GM12878 (cell line): ENCODE data around the gene DLG2. TPM values are rescaled to one million over a fixed set of nuclear protein-coding genes. Genes with fewer than 3 reads are reported as not detected.
A peak's percentile ranks its signal among the peaks of the same experiment; 100 is the strongest.

Experiments
- ATF3 ChIP-seq: IDR thresholded peaks from 2 replicates; pipeline ENCODE4 v1.6.1; 2011; ENCODE audit warnings: low read depth, mild to moderate bottlenecking, low read length, moderate library complexity, borderline replicate concordance; ENCODE audit errors: extremely low read depth
- ATF7 ChIP-seq: fragments of 450-650 bp; IDR thresholded peaks from 2 replicates; pipeline ENCODE4 v1.6.1; 2016; ENCODE audit warnings: low read depth, mild to moderate bottlenecking
- BHLHE40 ChIP-seq, 2 experiments: fragments of 450-650 bp in 1 of 2; IDR thresholded peaks; 2 replicates each; pipeline ENCODE4 v1.6.1; 2011 to 2017; ENCODE audit warnings: low read depth in 2 of 2, borderline replicate concordance in 1 of 2, improper control_type of control experiment in 1 of 2, low read length in 1 of 2, mild to moderate bottlenecking in 1 of 2
- BMI1 ChIP-seq: fragments of 450-650 bp; IDR thresholded peaks from 2 replicates; pipeline ENCODE4 v1.6.1; 2016; ENCODE audit warnings: mild to moderate bottlenecking, moderate library complexity, borderline replicate concordance
- CBX5 ChIP-seq: sonication (generic); IDR thresholded peaks from 2 replicates; pipeline ENCODE4 v1.6.1; 2016; ENCODE audit warnings: low read depth, moderate library complexity, mild to moderate bottlenecking, inconsistent platforms
- CEBPB ChIP-seq, 2 experiments: fragments of 150-350 bp in 1 of 2; IDR thresholded peaks; 2 replicates each; pipeline ENCODE4 v1.6.1; 2012 to 2014; ENCODE audit warnings: low read depth in 2 of 2, low read length in 2 of 2, borderline replicate concordance in 1 of 2, inconsistent platforms in 1 of 2
- CREM ChIP-seq: IDR thresholded peaks from 2 replicates; pipeline ENCODE4 v1.6.1; 2014; ENCODE audit warnings: antibody characterized with exemption, low read depth
- GATAD2B ChIP-seq: fragments of 450-650 bp; conservative IDR thresholded peaks from 2 replicates; pipeline ENCODE4 v1.6.1; 2017; ENCODE audit warnings: low read depth, mild to moderate bottlenecking, moderate library complexity
- HCFC1 ChIP-seq: fragments of 150-350 bp; IDR thresholded peaks from 2 replicates; pipeline ENCODE4 v1.6.1; 2014; ENCODE audit warnings: low read length
- IKZF2 ChIP-seq, 2 experiments: fragments of 450-650 bp; IDR thresholded peaks; 2 replicates each; pipeline ENCODE4 v1.6.1; 2017; ENCODE audit warnings: mild to moderate bottlenecking in 2 of 2, moderate library complexity in 2 of 2
- JUNB ChIP-seq: IDR thresholded peaks from 2 replicates; pipeline ENCODE4 v1.6.1; 2016; ENCODE audit warnings: antibody characterized with exemption, mild to moderate bottlenecking
- MEF2A ChIP-seq: IDR thresholded peaks from 2 replicates; pipeline ENCODE4 v1.6.1; 2011; ENCODE audit warnings: low read depth, mild to moderate bottlenecking, low read length, moderate library complexity; ENCODE audit not compliant: insufficient read depth
- MEF2B ChIP-seq: fragments of 450-650 bp; IDR thresholded peaks from 2 replicates; pipeline ENCODE4 v1.6.1; 2018; ENCODE audit warnings: mild to moderate bottlenecking, moderate library complexity; ENCODE audit not compliant: partially characterized antibody, poor library complexity, severe bottlenecking
- MXI1 ChIP-seq: fragments of 150-350 bp; IDR thresholded peaks from 2 replicates; pipeline ENCODE4 v1.6.1; 2011; ENCODE audit warnings: low read depth, mild to moderate bottlenecking, inconsistent platforms, low read length, improper control_type of control experiment
- NBN ChIP-seq: fragments of 450-650 bp; IDR thresholded peaks from 2 replicates; pipeline ENCODE4 v1.6.1; 2016
- PAX5 ChIP-seq: IDR thresholded peaks from 2 replicates; pipeline ENCODE4 v1.6.1; 2011; ENCODE audit warnings: low read depth, low read length, borderline replicate concordance
- RUNX3 ChIP-seq: IDR thresholded peaks from 2 replicates; pipeline ENCODE4 v1.6.1; 2012; ENCODE audit warnings: low read length, inconsistent platforms
- SKIL ChIP-seq: fragments of 450-650 bp; IDR thresholded peaks from 2 replicates; pipeline ENCODE4 v1.6.1; 2017; ENCODE audit warnings: mild to moderate bottlenecking, low read depth, inconsistent platforms; ENCODE audit not compliant: poor library complexity, severe bottlenecking
- TBL1XR1 ChIP-seq: IDR thresholded peaks from 2 replicates; pipeline ENCODE4 v1.6.1; 2012; ENCODE audit warnings: low read depth, low read length, improper control_type of control experiment
- TCF12 ChIP-seq: IDR thresholded peaks from 2 replicates; pipeline ENCODE4 v1.6.1; 2011; ENCODE audit warnings: low read depth, mild to moderate bottlenecking, low read length
- TCF3 ChIP-seq: IDR thresholded peaks from 2 replicates; pipeline ENCODE4 v1.6.1; 2012; ENCODE audit warnings: low read depth, mild to moderate bottlenecking, low read length, borderline replicate concordance; ENCODE audit not compliant: insufficient read depth
- ZNF24 ChIP-seq: fragments of 450-650 bp; IDR thresholded peaks from 2 replicates; pipeline ENCODE4 v1.6.1; 2017; ENCODE audit warnings: antibody characterized with exemption, mild to moderate bottlenecking
- polyA plus RNA-seq, 11 experiments: library from polyadenylated mRNA; depleted of rRNA in 4 of 11; unstranded in 6 of 11; stranded (reverse) in 5 of 11; fragments of >200 nt; fragmentation: Nextera tagmentation in 4 of 11; fragmentation: Illumina TruSeq in 1 of 11; extraction: Ambion mirVana in 4 of 11; extraction: Trizol in 1 of 11; gene quantifications; 1 replicate in 1 of 11; 2 replicates in 10 of 11; pipeline versions ENCODE4 v1.2.1 to v1.2.3, GENCODE V29; 2011 to 2016; ENCODE audit warnings: inconsistent platforms in 2 of 11, missing spikeins in 2 of 11, low read depth in 1 of 11
- total RNA-seq, 4 experiments: library from RNA; depleted of rRNA in 3 of 4; stranded (reverse); fragments of >200 nt in 3 of 4; fragmentation: Illumina TruSeq in 1 of 4; extraction: Trizol in 1 of 4; gene quantifications; 2 replicates each; pipeline versions ENCODE4 v1.2.1 to v1.2.3, GENCODE V29; 2013 to 2021
- TF ChIP-seq, protein P1 (sequence below): IDR thresholded peaks from 2 replicates; pipeline ENCODE4 v1.6.1; 2012; ENCODE audit warnings: improper control_type of control experiment, low read depth, low read length; ENCODE audit not compliant: insufficient replicate concordance

Gene DLG2
- total and polyA plus RNA-seq, 10 of the 15 experiments (the other 5 are each of a cell fraction or from before 2014, with no cell fraction given): 0.09 to 0.98 (median 0.35) TPM

DNA sequence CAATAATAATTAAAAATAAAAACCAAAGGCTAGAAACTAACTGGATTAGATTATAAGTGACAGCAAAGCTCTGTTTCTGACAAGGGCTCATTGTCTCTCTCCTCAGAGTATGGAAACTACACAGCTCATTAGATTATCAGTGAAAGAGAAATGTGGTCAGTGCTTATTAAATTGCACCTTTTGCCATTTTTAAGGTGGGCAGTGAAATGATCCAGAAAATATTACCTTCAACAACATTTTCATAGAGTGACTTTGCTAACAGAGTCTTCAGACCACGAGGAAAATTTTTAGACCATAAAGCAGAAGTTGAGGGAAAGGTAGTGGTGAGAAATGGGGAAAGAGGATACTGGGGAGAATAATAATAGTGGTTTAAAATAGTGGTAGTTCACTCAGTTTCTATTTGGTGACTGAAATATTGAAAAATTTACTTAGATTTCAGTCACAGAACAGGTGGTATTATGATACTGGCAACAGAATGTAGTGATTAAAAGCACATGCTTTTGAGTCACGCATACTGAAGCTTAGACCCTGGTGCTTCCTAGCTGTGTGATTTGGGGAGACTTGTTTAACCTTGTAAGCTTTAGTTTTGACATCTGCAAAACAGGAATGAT is 1657.0 kb downstream of the DLG2 start (continued):
- 0 out of 2 replicates have a peak, but pooled peaks have one; percentile 48 for TF ChIP-seq CBX5
- TF ChIP-seq BHLHE40 (IDR thresholded peaks at IDR 0.05; ENCODE audit: borderline replicate concordance in 1 of 2, low read depth in 2 of 2, low read length in 1 of 2): peak; percentile 52 to 57; a peak in 3 of 4 replicates
- TF ChIP-seq, protein P1, sequence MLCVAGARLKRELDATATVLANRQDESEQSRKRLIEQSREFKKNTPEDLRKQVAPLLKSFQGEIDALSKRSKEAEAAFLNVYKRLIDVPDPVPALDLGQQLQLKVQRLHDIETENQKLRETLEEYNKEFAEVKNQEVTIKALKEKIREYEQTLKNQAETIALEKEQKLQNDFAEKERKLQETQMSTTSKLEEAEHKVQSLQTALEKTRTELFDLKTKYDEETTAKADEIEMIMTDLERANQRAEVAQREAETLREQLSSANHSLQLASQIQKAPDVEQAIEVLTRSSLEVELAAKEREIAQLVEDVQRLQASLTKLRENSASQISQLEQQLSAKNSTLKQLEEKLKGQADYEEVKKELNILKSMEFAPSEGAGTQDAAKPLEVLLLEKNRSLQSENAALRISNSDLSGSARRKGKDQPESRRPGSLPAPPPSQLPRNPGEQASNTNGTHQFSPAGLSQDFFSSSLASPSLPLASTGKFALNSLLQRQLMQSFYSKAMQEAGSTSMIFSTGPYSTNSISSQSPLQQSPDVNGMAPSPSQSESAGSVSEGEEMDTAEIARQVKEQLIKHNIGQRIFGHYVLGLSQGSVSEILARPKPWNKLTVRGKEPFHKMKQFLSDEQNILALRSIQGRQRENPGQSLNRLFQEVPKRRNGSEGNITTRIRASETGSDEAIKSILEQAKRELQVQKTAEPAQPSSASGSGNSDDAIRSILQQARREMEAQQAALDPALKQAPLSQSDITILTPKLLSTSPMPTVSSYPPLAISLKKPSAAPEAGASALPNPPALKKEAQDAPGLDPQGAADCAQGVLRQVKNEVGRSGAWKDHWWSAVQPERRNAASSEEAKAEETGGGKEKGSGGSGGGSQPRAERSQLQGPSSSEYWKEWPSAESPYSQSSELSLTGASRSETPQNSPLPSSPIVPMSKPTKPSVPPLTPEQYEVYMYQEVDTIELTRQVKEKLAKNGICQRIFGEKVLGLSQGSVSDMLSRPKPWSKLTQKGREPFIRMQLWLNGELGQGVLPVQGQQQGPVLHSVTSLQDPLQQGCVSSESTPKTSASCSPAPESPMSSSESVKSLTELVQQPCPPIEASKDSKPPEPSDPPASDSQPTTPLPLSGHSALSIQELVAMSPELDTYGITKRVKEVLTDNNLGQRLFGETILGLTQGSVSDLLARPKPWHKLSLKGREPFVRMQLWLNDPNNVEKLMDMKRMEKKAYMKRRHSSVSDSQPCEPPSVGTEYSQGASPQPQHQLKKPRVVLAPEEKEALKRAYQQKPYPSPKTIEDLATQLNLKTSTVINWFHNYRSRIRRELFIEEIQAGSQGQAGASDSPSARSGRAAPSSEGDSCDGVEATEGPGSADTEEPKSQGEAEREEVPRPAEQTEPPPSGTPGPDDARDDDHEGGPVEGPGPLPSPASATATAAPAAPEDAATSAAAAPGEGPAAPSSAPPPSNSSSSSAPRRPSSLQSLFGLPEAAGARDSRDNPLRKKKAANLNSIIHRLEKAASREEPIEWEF: peak; percentile 13
- TF ChIP-seq SKIL: peak; percentile 42
- no peak for TF ChIP-seq HCFC1
- TF ChIP-seq IKZF2 (IDR thresholded peaks at IDR 0.05): peak; percentile 94 to 96
- TF ChIP-seq TCF3: 0 out of 2 replicates have a peak, but pooled peaks have one; percentile 54
- TF ChIP-seq TCF12: peak; percentile 66; the same call in 1 of the 2 replicates
- peak; percentile 48 for TF ChIP-seq NBN
- TF ChIP-seq ZNF24: peak; percentile 43; the same call in 1 of the 2 replicates
- TF ChIP-seq GATAD2B: peak; percentile 45; the same call in 1 of the 2 replicates
- no peak for TF ChIP-seq ATF3
- peak; percentile 59 for TF ChIP-seq ATF7
- TF ChIP-seq JUNB: peak; percentile 73
- peak; percentile 86 for TF ChIP-seq MEF2B
- peak; percentile 44; the same call in 1 of the 2 replicates for TF ChIP-seq MXI1
- 0 out of 2 replicates have a peak, but pooled peaks have one; percentile 57 for TF ChIP-seq MEF2A
- TF ChIP-seq BMI1: peak; percentile 80
- TF ChIP-seq CREM: no peak
- peak; percentile 65; the same call in 1 of the 2 replicates for TF ChIP-seq TBL1XR1
- no peak for TF ChIP-seq PAX5
- peak; percentile 85 for TF ChIP-seq RUNX3
- no peak for TF ChIP-seq CEBPB (IDR thresholded peaks at IDR 0.05; ENCODE audit: borderline replicate concordance in 1 of 2, low read depth in 2 of 2, low read length in 2 of 2)
